ENCODE measurements around the gene RBM14.
"Not testable (repeated sequence)": the region's sequence is repeated elsewhere in the genome, so short reads cannot be mapped to it uniquely, and the experiment has no call there.

Gene RBM14

GRCh38 chr11:66570850-66571180 is 45.6 kb upstream of the RBM14 start:
- no peak for TF ChIP-seq CTCF (IDR thresholded peaks at IDR 0.05; ENCODE audit: low read depth, low read length)
- DNase-seq (ENCODE audit: low read depth in 2 of 2) = no peak
- H3K4me3 ChIP-seq (replicated peaks in 1 of 2; ENCODE audit: low read depth in 2 of 2, low read length in 2 of 2) = no peak overlapping the region

- H3K4me3 ChIP-seq (replicated peaks in 1 of 2; ENCODE audit: low read depth in 2 of 2, low read length in 2 of 2) = no peak overlapping the region
- peak; percentile 79 to 83 for DNase-seq (ENCODE audit: low read depth in 2 of 2)
- peak; percentile 84 for TF ChIP-seq CTCF (IDR thresholded peaks at IDR 0.05; ENCODE audit: low read depth, low read length)
Observed at GRCh38 chr11:66579017-66579606, 37.3 kb upstream of the RBM14 start.

GRCh38 chr11:66580803-66581202 is 35.6 kb upstream of the RBM14 start:
- TF ChIP-seq CTCF (IDR thresholded peaks at IDR 0.05; ENCODE audit: low read depth, low read length) = no peak
- DNase-seq (ENCODE audit: low read depth in 2 of 2) = peak; percentile 54 to 77

GRCh38 chr11:66581261-66581660 is 35.2 kb upstream of the RBM14 start:
- DNase-seq (ENCODE audit: low read depth in 2 of 2) = no peak
- no peak overlapping the region for H3K4me3 ChIP-seq (replicated peaks in 1 of 2; ENCODE audit: low read depth in 2 of 2, low read length in 2 of 2)
- no peak for TF ChIP-seq CTCF (IDR thresholded peaks at IDR 0.05; ENCODE audit: low read depth, low read length)

More at GRCh38 chr11:66580803-66581202, 35.6 kb upstream of the RBM14 start:
- no peak overlapping the region for H3K4me3 ChIP-seq (replicated peaks in 1 of 2; ENCODE audit: low read depth in 2 of 2, low read length in 2 of 2)

GRCh38 chr11:66582565-66583147 is 33.8 kb upstream of the RBM14 start:
- not testable (repeated sequence) for H3K4me3 ChIP-seq (replicated peaks in 1 of 2; ENCODE audit: low read depth in 2 of 2, low read length in 2 of 2); DNase-seq (ENCODE audit: low read depth in 2 of 2)

- not testable (repeated sequence) for DNase-seq (ENCODE audit: low read depth in 2 of 2); H3K4me3 ChIP-seq (replicated peaks in 1 of 2; ENCODE audit: low read depth in 2 of 2, low read length in 2 of 2)
Observed at GRCh38 chr11:66585447-66585846, 31.0 kb upstream of the RBM14 start.

- no peak for TF ChIP-seq CTCF (IDR thresholded peaks at IDR 0.05; ENCODE audit: low read depth, low read length)
- no peak overlapping the region for H3K4me3 ChIP-seq (replicated peaks in 1 of 2; ENCODE audit: low read depth in 2 of 2, low read length in 2 of 2)
Observed at GRCh38 chr11:66586136-66586535, 30.3 kb upstream of the RBM14 start.

GRCh38 chr11:66589315-66589714 is 27.1 kb upstream of the RBM14 start:
- DNase-seq (ENCODE audit: low read depth in 2 of 2); H3K4me3 ChIP-seq (replicated peaks in 1 of 2; ENCODE audit: low read depth in 2 of 2, low read length in 2 of 2): not testable (repeated sequence)

More at GRCh38 chr11:66586136-66586535, 30.3 kb upstream of the RBM14 start:
- DNase-seq (ENCODE audit: low read depth in 2 of 2) = no peak
